Measurements from ENCODE around the gene FHIT.

- TF ChIP-seq TEAD4 (IDR thresholded peaks at IDR 0.05; ENCODE audit: borderline replicate concordance, insufficient read depth), result no peak
- TF ChIP-seq, protein P1, sequence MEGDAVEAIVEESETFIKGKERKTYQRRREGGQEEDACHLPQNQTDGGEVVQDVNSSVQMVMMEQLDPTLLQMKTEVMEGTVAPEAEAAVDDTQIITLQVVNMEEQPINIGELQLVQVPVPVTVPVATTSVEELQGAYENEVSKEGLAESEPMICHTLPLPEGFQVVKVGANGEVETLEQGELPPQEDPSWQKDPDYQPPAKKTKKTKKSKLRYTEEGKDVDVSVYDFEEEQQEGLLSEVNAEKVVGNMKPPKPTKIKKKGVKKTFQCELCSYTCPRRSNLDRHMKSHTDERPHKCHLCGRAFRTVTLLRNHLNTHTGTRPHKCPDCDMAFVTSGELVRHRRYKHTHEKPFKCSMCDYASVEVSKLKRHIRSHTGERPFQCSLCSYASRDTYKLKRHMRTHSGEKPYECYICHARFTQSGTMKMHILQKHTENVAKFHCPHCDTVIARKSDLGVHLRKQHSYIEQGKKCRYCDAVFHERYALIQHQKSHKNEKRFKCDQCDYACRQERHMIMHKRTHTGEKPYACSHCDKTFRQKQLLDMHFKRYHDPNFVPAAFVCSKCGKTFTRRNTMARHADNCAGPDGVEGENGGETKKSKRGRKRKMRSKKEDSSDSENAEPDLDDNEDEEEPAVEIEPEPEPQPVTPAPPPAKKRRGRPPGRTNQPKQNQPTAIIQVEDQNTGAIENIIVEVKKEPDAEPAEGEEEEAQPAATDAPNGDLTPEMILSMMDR (IDR thresholded peaks at IDR 0.05), result no peak; the same call in 1 of the 2 replicates
- no peak for TF ChIP-seq EP300 (IDR thresholded peaks at IDR 0.05; ENCODE audit: borderline replicate concordance in 1 of 2, low read depth in 1 of 2, low read length in 1 of 2)
- no peak for TF ChIP-seq RXRA (IDR thresholded peaks at IDR 0.05; ENCODE audit: borderline replicate concordance, low read depth)
- no peak for TF ChIP-seq YY1 (IDR thresholded peaks at IDR 0.05; ENCODE audit: low read depth)
- no peak for TF ChIP-seq EZH2phosphoT487 (IDR thresholded peaks at IDR 0.05; ENCODE audit: borderline replicate concordance, low read depth)
- TF ChIP-seq RFX5 (IDR thresholded peaks at IDR 0.05; ENCODE audit: low read length), result no peak
- no peak for TF ChIP-seq TCF12 (IDR thresholded peaks at IDR 0.05)
- TF ChIP-seq MEF2A (IDR thresholded peaks at IDR 0.05; ENCODE audit: borderline replicate concordance, low read depth), result no peak
Observed at GRCh38 chr3:60650171-60650570, 601.1 kb downstream of the FHIT start.
